ENCODE data around the gene HS6ST3.
"Not testable (repeated sequence)": the region's sequence is repeated elsewhere in the genome, so short reads cannot be mapped to it uniquely, and the experiment has no call there.

HS6ST3 gene

GRCh38 chr13:96089749-96090239 lies at the start of gene HS6ST3:
Gene HS6ST3 (plus strand): TSS chr13:96090107.
- no peak for DNase-seq

- DNase-seq: no peak
Observed at GRCh38 chr13:96041326-96042110, 48.4 kb upstream of the HS6ST3 start.

DNA sequence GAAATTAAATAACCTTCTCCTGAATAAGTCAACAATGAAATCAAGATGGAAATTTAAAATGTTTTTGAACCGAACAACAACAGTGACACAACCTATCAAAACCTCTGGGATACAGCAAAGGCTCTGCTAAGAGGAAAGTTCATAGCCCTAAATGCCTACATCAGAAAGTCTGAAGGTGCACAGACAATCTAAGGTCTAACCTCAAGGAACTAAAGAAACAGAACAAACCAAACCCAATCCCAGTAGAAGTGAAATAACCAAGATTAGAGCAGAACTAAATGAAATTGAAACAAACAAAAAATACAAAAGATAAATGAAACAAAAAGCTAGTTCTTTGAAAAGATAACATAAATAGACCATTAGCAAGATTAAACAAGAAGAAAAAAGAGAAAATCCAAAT lies 45.7 kb upstream of the HS6ST3 start:
- no peak for DNase-seq

- not testable (repeated sequence) for DNase-seq
Observed at GRCh38 chr13:96046449-96047126, 43.3 kb upstream of the HS6ST3 start.

GRCh38 chr13:96050955-96051354 lies 39.0 kb upstream of the HS6ST3 start:
- not testable (repeated sequence) for DNase-seq

DNA sequence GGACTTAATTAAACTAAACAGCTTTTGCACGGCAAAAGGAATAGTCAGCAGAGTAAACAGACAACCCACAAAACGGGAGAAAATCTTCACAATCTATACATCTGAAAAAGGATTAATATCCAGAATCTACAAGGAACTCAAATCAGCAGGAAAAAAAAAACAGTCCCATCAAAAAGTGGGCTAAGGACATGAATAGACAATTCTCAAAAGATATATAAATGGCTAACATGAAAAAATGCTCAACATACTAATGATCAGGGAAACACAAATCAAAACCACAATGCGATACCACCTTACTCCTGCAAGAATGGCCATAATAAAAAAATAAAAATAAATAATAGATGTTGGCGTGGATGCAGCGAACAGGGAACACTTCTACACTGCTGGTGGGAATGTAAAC lies 38.4 kb upstream of the HS6ST3 start:
- DNase-seq: not testable (repeated sequence)

DNA sequence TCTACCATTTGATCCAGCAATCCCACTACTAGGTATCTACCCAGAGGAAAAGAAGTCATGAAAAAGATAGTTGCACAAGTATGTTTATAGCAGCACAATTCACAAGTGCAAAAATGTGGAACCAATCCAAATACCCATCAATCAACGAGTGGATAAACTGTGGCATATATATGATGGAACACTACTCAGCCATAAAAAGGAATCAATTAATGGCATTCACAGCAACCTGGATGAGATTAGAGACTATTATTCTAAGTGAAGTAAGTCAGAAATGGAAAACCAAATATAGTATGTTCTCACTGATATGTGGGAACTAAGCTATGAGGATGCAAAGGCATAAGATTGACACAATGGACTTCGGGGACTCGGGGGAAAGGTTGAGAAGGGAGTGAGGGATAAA lies 38.0 kb upstream of the HS6ST3 start:
- DNase-seq: not testable (repeated sequence)

GRCh38 chr13:96052656-96053002 lies 37.3 kb upstream of the HS6ST3 start:
- DNase-seq: no peak

DNA sequence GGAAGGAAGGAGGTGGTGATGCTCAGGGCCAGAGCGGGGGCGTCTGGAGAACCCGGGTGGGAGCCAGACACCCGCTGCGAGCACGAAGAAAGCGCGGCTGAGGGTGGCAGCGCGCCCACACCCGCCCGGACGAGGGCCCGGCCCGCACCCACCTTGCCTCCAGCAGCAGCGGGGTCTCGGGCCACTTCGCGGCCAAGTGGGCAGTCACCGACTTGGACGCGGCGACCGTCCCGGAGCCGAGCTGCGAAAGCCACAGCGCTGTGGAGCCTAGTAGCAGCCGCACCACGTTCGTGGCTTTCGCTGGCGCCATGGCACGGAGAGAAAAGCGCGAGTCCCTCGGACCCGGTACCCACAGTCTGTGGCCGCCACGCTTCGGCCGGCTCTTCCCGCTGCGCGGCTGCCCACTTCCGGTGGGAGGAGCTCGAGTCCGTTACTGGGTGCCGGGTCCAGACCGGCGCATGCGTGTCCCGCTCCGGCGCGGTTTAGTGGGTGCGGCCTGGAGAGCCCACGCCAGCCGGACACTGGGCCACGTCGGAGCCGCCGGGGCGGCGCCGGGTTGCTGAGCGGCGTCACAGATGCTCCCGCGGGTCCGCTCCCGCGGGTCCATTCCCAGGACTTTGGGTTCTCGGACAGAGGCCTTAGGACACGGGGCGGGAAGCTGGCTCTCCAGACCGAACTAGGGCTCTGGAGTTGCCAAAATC lies 36.8 kb upstream of the HS6ST3 start, which contains the start of gene UGGT2:
Gene UGGT2, minus strand, starts transcription at position 399 of the 701 bp plus-strand sequence. Its CDS starts 89 bp downstream, at position 310.
- no peak for DNase-seq

- DNase-seq: no peak
Observed at GRCh38 chr13:96065849-96066248, 24.1 kb upstream of the HS6ST3 start.

GRCh38 chr13:96068729-96069128 lies 21.2 kb upstream of the HS6ST3 start:
- DNase-seq: no peak

DNA sequence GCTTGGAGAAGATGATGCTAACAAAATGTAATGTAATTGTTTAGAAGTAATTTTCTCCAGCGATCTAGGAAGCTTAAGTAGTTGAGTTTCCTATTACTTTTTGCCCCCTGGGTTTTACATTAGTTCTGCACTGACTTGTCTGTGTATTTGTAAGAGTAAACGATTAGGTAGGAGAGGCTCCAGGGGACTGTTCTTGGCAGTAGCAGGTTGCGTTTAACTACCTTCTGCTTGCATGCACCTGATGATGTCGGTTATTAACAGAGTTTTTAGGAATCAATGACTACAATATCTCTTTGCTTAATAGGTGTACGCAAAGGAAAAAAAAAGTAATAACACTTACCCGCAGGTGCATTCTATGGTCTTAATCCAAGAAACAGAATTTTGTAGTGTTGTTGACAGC lies 18.4 kb upstream of the HS6ST3 start:
- no peak for DNase-seq

- DNase-seq: no peak
Observed at GRCh38 chr13:96072392-96072791, 17.5 kb upstream of the HS6ST3 start.

DNA sequence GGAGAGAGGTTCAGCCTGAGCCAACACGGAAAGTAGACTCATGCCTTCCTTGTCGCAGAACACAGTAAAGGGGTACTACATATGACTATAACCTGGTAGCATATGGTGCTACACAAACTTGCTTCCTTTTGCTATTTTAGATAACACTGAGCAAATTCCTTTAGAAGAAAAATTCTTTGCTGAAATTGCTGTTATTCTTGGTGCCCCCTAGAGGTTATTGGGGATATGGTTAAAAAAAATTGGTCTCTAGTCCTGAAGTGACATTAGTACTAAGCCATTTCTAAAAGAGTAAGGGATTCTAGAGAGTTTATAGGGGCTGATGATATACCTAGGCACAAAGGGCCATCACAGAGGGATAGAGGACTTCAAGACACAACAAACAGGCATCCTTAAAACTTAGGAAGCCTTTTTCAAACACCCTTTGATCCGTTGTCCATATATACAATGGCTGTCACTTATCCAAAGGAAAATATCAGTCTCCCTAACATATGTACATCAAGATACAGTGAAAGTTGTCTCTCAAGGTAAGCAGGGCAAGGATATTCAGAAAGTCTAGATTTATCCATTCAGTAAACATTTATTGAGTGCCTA lies 13.9 kb upstream of the HS6ST3 start:
- no peak for DNase-seq

DNA sequence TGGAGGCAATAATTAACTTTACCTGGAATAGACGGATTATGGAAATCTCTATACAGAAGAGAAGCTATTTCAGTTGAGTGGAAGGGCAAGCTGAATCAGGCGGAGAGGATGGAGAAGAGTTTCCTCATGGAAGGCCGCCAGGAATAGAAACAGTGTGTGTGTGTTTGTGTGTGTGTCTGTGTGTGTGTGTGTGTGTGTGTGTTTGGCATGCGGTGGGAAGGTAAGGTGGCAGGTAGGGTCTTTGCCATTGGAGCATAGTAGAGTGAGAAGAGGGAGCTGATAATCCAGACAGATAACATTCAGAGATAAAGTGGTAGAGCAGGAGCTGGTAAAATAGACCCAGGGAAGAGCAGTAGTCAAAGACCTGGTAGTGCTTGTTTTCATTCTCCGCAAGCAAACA lies 9.2 kb upstream of the HS6ST3 start:
- DNase-seq: no peak

GRCh38 chr13:96081888-96082287 lies 8.0 kb upstream of the HS6ST3 start:
- DNase-seq: no peak

DNA sequence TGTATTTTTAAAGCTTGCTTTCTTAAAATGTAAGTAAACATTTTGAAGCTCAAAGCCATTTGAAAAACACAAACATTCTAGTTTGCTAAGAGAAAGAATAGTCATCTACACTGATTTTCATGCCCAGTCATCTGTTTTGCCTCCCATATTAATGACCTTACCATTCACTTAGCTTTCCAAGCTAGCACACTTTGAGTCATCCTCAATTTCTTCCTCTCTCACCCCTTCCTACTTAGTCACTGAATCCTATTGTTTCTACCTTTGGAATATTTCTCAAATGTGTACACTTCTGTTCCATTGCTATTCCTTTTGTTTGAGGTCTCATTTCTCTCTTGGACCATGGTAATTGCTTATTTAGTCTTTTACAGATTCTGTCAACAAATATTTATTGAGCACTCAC lies 7.3 kb upstream of the HS6ST3 start:
- no peak for DNase-seq

DNA sequence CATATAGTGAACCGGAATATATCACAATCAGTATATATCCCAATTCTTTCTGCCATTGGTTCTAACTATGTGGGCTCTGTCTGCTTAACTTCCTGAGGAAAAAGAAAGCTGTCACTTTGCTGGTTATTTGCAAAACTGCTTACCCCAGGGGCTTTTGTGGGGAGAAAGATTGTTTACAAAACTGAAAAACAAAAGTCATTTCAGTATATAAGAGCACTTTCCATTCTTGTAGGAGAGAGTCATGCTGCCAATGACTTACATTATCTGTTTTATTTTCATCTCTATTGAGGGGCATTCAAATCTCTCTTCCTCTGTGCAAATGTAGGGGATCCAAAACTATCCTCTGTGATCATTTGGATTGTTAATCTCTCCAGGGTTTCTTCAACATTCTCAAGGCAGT lies 3.2 kb upstream of the HS6ST3 start:
- DNase-seq: no peak

GRCh38 chr13:96089139-96089538 lies 768 bp upstream of the HS6ST3 start:
- no peak for DNase-seq

GRCh38 chr13:96090240-96091101 lies 564 bp downstream of the HS6ST3 start:
- DNase-seq: no peak

DNA sequence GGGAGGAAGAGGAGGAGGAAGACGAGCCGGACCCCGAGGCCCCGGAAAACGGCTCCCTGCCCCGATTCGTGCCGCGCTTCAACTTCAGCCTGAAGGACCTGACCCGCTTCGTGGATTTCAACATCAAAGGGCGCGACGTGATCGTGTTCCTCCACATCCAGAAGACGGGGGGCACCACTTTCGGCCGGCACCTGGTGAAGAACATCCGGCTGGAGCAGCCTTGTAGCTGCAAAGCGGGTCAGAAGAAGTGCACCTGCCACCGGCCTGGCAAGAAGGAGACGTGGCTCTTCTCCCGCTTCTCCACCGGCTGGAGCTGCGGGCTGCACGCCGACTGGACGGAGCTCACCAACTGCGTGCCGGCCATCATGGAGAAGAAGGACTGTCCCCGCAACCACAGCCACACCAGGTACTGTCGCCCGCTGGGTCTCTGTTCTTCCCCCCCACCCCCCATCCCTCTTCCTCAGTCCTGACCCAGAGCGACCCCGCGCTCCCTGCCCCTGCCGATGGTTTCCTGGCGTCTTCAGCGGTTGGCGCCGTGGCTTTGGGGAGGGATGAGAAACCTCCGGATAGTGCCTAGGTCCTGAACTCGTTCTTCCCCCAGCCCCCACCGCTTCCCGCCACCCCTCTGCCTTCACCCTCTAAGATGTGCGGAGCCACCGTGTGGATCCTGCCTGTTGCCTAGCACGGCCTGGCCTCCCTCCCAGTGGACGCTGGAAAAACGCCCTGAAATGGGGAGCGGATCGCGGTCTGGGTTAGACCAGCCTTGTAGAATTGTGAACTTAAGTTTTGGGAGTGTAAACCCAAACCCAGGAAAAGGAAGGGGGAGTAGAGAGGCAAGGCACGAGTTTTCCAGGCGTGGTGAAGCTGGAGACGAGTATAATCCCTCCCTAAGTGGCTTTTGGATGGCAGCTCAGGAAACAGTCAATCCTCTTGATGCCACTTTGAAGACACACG lies 1.5 kb downstream of the HS6ST3 start:
- DNase-seq: no peak
